ENCODE data around the gene GRIN2A. TPM values are rescaled to one million over a fixed set of nuclear protein-coding genes. Genes with fewer than 3 reads are reported as not detected.

The GRIN2A gene
- total and polyA plus RNA-seq, 2 of the 13 experiments (the other 11 are each of a cell fraction or from before 2014, with no cell fraction given) = not detected

DNA sequence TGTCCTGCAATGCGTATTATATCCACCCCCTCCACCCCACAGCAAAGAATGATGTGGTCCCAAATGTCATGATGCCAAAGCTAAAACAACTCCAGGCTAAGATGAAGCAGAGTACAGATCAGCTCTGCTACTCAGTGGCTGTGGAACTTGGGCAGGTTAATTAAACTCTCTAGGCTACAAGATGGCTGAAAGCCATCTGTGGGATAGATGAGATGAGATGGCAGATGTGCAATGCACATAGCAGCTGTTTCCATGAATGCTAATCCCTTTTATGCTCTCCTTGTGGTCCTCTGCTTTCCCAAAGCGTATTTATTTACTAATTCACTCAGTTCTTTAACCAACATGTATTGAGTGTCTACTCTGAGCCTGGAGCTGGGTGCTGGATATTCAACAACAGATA lies 114.4 kb downstream of the GRIN2A start (continued):
- no peak for TF ChIP-seq DMTF1 (CRISPR knock-in tag; IDR thresholded peaks at IDR 0.05)
- TF ChIP-seq NFKB2 (CRISPR knock-in tag; IDR thresholded peaks at IDR 0.05; ENCODE audit: borderline replicate concordance) = no peak

DNA sequence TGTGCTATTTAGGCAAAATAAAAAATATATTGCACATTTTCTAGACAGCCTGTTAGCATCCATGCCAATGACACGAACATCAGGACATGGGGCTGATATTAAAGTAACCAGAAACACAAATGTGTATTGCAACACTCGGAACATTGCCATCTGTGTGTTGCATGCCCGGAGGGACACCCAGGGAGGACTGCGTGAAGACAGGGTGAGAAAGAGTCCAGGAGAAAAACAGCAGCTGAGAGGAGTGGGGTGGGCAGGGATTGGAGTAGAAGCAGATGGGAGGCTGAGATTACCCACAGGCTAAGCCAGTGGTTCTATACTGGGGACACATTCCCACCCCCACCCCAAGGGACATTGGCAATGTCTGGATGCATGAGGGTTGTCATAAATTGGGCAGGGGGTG lies 114.8 kb downstream of the GRIN2A start:
- ChIA-PET POLR2A (no interaction called here), CTCF (ENCODE audit: low intra/inter-chr PET ratio, low total read pairs) (no interaction called here)
- no TSS peak for BruUV-seq (replicated peaks)
- Histone ChIP-seq H3K79me2 (ENCODE audit: insufficient read depth, low read length) (no peaks in the 10 kb centered on the region), H3K9me3 (ENCODE audit: low read length) (no peaks in the 10 kb centered on the region), H3K4me1 (ENCODE audit: insufficient read depth, low read length) (no peaks in the 10 kb centered on the region), H3K27me3 (ENCODE audit: control insufficient read depth in 1 of 2, insufficient read depth in 2 of 2, low read length in 2 of 2) (peaks cover 0 to 36% of the 10 kb centered on the region in 2 experiments; a peak in 2 of 5 replicates), H3K4me2 (ENCODE audit: low read depth, low read length) (no peak overlapping the region), H3K9ac (ENCODE audit: insufficient read depth, low read depth, low read length) (no peak overlapping the region), H3K36me3 (replicated peaks in 1 of 2; ENCODE audit: control insufficient read depth in 1 of 2, insufficient read depth in 2 of 2, low read length in 2 of 2) (no peaks in the 10 kb centered on the region), H3K27ac (ENCODE audit: extremely low read length, insufficient read depth, low read length) (no peak overlapping the region), H3K4me3 (replicated peaks in 1 of 3; ENCODE audit: insufficient read depth in 1 of 3, low read depth in 2 of 3, low read length in 3 of 3) (no peak overlapping the region), H4K20me1 (ENCODE audit: insufficient read depth, low read length) (no peaks in the 10 kb centered on the region), H2AFZ (ENCODE audit: low read length) (no peak overlapping the region)
- intact Hi-C loops (cut with micrococcal nuclease; ENCODE audit: unreplicated experiment) = no loop called here
- WGBS (ENCODE audit: low lambda C conversion rate) = 18% methylated on average over 4 of the region's 4 CpGs
- FAIRE-seq (no peak), ATAC-seq (no peak), DNase-seq (ENCODE audit: low spot score) (no peak)
- in situ Hi-C loops (cut with HindIII; ENCODE audit: extremely low pct_ligation_motif_present, low pct_unique_long_range_greater_than_20kb) = no loop called here
- no peak for TF ChIP-seq SP140L (CRISPR knock-in tag; IDR thresholded peaks at IDR 0.05; ENCODE audit: borderline replicate concordance)
- TF ChIP-seq CREB1 (IDR thresholded peaks at IDR 0.05) = no peak
- TF ChIP-seq CREB1 (CRISPR knock-in tag; IDR thresholded peaks at IDR 0.05) = no peak
- TF ChIP-seq ZNF749 (CRISPR knock-in tag; IDR thresholded peaks at IDR 0.05; ENCODE audit: borderline replicate concordance) = no peak
- no peak for TF ChIP-seq ZHX2 (IDR thresholded peaks at IDR 0.05; ENCODE audit: low read depth)
- no peak for TF ChIP-seq ZHX2 (CRISPR knock-in tag; IDR thresholded peaks at IDR 0.05; ENCODE audit: borderline replicate concordance)
- TF ChIP-seq ZNF337 (CRISPR knock-in tag; IDR thresholded peaks at IDR 0.05; ENCODE audit: borderline replicate concordance, low read depth) = no peak
- no peak for TF ChIP-seq PHF5A (CRISPR knock-in tag; IDR thresholded peaks at IDR 0.05; ENCODE audit: low read depth, unreplicated experiment)
- no peak for TF ChIP-seq KDM6A (CRISPR knock-in tag; IDR thresholded peaks at IDR 0.05; ENCODE audit: low read depth)
- TF ChIP-seq ZNF775 (CRISPR knock-in tag; IDR thresholded peaks at IDR 0.05; ENCODE audit: borderline replicate concordance) = no peak

Measured in HepG2 (cell line).